ENCODE results near the gene DRC7.

GRCh38 chr16:57685633-57686032 lies 9.0 kb upstream of the DRC7 start:
- TF ChIP-seq CTCF (conservative IDR thresholded peaks at IDR 0.05), result no peak
- no peak for TF ChIP-seq ZFX (IDR thresholded peaks at IDR 0.05)

Measured in C4-2B (cell line).